HG03354 (cell line): ENCODE results near the gene OR52N5.

Experiments used
- ATAC-seq: cut with Tn5 transposase; IDR thresholded peaks from one replicate; pipeline ENCODE4 v1.9.1; 2021; ENCODE audit warnings: mild to moderate bottlenecking; ENCODE audit not compliant: unreplicated experiment, poor library complexity, severe bottlenecking

Gene OR52N5

GRCh38 chr11:5727691-5728090, 55.5 kb downstream of the OR52N5 start:
- ATAC-seq = no peak

- no peak for ATAC-seq
These were observed 56.8 kb downstream of the OR52N5 start for GRCh38 chr11:5726351-5726750.
